GM19035 (cell line): ENCODE measurements around the gene OMA1.

Experiments used
- ATAC-seq: cut with Tn5 transposase; IDR thresholded peaks from one replicate; pipeline ENCODE4 v1.9.1; 2021; ENCODE audit not compliant: unreplicated experiment

The OMA1 gene

DNA sequence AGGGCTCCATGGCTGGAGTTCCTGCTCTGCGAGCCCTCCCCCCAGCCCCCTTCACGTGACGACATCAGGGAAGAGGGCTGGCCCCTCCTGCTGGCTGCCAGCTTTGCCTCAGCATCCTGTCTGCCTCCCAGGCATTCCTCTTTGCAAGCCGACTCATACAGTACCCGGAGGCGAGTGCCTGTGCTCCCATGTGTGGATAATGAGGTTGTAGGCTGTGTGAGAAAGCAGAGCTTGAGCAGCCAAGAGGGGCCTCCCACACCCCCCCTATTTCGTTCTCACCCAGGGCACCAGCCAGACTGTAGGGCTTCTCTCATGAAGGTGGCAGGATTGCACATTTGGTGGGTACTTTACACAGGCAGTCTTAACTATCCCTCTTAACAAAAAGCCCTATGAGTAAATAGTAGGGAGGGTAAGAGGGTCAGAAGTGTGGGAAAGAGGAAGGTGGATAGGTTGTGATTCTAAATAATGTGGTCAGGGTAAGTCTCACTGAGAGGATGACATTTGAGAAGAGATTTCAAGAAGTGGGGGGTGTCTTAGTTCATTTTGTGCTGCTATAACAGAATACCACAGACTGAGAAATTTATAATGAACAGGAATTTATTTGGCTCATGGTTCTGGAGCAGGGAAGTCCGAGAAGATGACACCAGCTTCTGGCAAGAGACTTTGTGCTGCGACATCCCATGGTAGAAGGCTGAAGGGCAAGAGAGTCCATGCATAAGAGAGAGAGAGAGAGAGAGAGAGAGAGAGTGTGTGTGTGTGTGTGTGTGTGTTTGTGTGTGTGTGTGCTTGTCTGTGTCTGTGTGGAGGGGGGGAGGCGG is 113.5 kb downstream of the OMA1 start:
- no peak for ATAC-seq

DNA sequence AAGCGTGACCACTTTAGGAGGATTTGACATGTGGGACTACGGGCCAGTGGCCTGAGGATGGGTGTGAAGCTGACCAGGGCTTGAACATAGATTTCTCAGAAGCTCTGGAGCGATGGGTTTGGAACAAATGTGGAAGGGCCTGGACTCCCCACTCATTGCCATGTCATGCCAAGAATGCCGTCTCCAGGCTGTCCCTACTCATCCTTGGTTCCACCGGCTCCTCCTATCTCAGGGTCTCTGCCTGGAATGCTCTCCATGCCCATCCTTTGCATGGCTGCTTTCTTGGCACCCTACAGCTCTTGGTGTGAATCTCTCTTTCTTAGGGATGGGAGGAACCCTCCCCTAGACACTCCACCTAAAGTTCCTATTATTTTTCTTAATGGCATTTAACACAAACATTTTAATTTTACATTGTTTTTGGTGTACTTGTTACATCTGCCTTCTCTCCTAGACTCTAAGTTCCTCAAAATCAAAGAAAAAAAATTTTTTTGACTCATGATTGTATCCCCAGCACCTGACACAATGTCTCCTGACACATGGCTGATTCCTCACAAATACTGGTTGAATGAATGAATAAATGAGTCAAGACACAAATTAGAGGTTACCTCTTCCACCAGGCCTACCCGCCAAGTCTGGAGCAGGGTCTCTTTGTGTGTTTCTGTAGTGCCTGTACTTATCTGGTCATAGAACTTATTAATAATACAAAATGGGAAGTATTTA is 114.5 kb downstream of the OMA1 start:
- ATAC-seq: no peak
